Activated CD8-positive, alpha-beta memory T cell treated with anti-CD3 and anti-CD28 coated beads, Interleukin-2, amount 10 ng/mL, durations not matched to agents 7 days and 5 days (primary cell): ENCODE results near the gene CFAP77. TPM values are rescaled to one million over a fixed set of nuclear protein-coding genes. Genes with fewer than 3 reads are reported as not detected.

Source experiments
- ATAC-seq: fragments of 150-1000 bp; cut with Tn5 transposase; one replicate; pipeline ENCODE4 v1.10.0; 2021; ENCODE audit warnings: moderate library complexity
- CTCF ChIA-PET: fragments of 350-600 bp; sonication (Branson Sonifier 250); formaldehyde crosslinking; loops from one replicate; lab custom pipeline; 2021; ENCODE audit warnings: antibody characterized with exemption; lab: Charles Lee
- DNase-seq: peaks from one replicate; pipeline ENCODE4 v3.0.0-alpha.2; 2020
- H3K27ac Mint-ChIP-seq: one replicate; pipeline ENCODE4 v1.8.0; 2021; ENCODE audit warnings: mild to moderate bottlenecking, mixed read lengths
- H3K27me3 Mint-ChIP-seq: one replicate; pipeline ENCODE4 v1.8.0; 2021; ENCODE audit warnings: mixed read lengths
- H3K36me3 Mint-ChIP-seq: one replicate; pipeline ENCODE4 v1.8.0; 2021; ENCODE audit warnings: mild to moderate bottlenecking, mixed read lengths
- H3K4me1 Mint-ChIP-seq: one replicate; pipeline ENCODE4 v1.8.0; 2021; ENCODE audit warnings: mixed read lengths
- H3K4me3 Mint-ChIP-seq: one replicate; pipeline ENCODE4 v1.8.0; 2021; ENCODE audit warnings: mild to moderate bottlenecking, moderate library complexity, mixed read lengths
- H3K9me3 Mint-ChIP-seq: one replicate; pipeline ENCODE4 v1.8.0; 2022; ENCODE audit warnings: low read depth, mixed read lengths
- total RNA-seq, 2 experiments: library from RNA; stranded (reverse); gene quantifications; one replicate each; pipeline ENCODE4 v1.2.3, GENCODE V29; 2021

Gene CFAP77
- total RNA-seq, 2 experiments from 2014 or later, result not detected

- DNase-seq, result peak; percentile 78
- no peak overlapping the region for H3K27ac Mint-ChIP-seq
- H3K4me3 Mint-ChIP-seq, result no peak overlapping the region
- no peaks in the 10 kb centered on the region for H3K9me3 Mint-ChIP-seq
- no peaks in the 10 kb centered on the region for H3K36me3 Mint-ChIP-seq
- H3K27me3 Mint-ChIP-seq, result peaks cover 31% of the 10 kb centered on the region
- peak; percentile 75 for ATAC-seq
- CTCF ChIA-PET, result interaction anchor here (0.6 to 3.7 kb wide), 15 partner anchors 12 to 291 kb away, joined by 3 to 18 read pairs (median 4); no protein-coding TSS in a partner anchor
- H3K4me1 Mint-ChIP-seq, result peaks cover 13% of the 10 kb centered on the region
Observed at GRCh38 chr9:132507670-132508469, 97.9 kb downstream of the CFAP77 start.

GRCh38 chr9:132509928-132510874, 100.2 kb downstream of the CFAP77 start:
- no peak for ATAC-seq
- Mint-ChIP-seq H3K36me3 (no peaks in the 10 kb centered on the region), H3K4me3 (no peak overlapping the region), H3K9me3 (no peaks in the 10 kb centered on the region), H3K27ac (no peak overlapping the region), H3K27me3 (peaks cover 17% of the 10 kb centered on the region), H3K4me1 (peaks cover 13% of the 10 kb centered on the region)
- no peak for DNase-seq
- CTCF ChIA-PET, result no interaction called here

- Mint-ChIP-seq H3K27ac (no peak overlapping the region), H3K4me1 (peaks cover 13% of the 10 kb centered on the region), H3K4me3 (no peak overlapping the region), H3K27me3 (peaks cover 8% of the 10 kb centered on the region), H3K36me3 (no peaks in the 10 kb centered on the region), H3K9me3 (no peaks in the 10 kb centered on the region)
- no peak for DNase-seq
- no peak for ATAC-seq
- CTCF ChIA-PET, result no interaction called here
Observed at GRCh38 chr9:132511191-132511999, 101.4 kb downstream of the CFAP77 start.

GRCh38 chr9:132513416-132513815, 103.4 kb downstream of the CFAP77 start:
- Mint-ChIP-seq H3K4me3 (no peak overlapping the region), H3K36me3 (no peaks in the 10 kb centered on the region), H3K27me3 (peaks cover 14% of the 10 kb centered on the region), H3K9me3 (no peaks in the 10 kb centered on the region), H3K27ac (no peak overlapping the region), H3K4me1 (no peaks in the 10 kb centered on the region)
- ATAC-seq, result no peak
- DNase-seq, result no peak
- CTCF ChIA-PET, result no interaction called here

- no peak overlapping the region for H3K4me3 Mint-ChIP-seq
- no peaks in the 10 kb centered on the region for H3K36me3 Mint-ChIP-seq
- DNase-seq (no peak), ATAC-seq (no peak)
- no peak overlapping the region for H3K27ac Mint-ChIP-seq
- peaks cover 14% of the 10 kb centered on the region for H3K27me3 Mint-ChIP-seq
- CTCF ChIA-PET, result no interaction called here
- no peaks in the 10 kb centered on the region for H3K4me1 Mint-ChIP-seq
- H3K9me3 Mint-ChIP-seq, result no peaks in the 10 kb centered on the region
Observed at GRCh38 chr9:132514011-132514744, 104.2 kb downstream of the CFAP77 start.

- no peak overlapping the region for H3K27ac Mint-ChIP-seq
- H3K9me3 Mint-ChIP-seq, result no peaks in the 10 kb centered on the region
- H3K4me1 Mint-ChIP-seq, result no peaks in the 10 kb centered on the region
- H3K27me3 Mint-ChIP-seq, result peaks cover 14% of the 10 kb centered on the region
- no peak overlapping the region for H3K4me3 Mint-ChIP-seq
- CTCF ChIA-PET, result interaction anchor here (1.0 kb wide), 1 partner anchor 104 kb away, joined by 4 read pairs; the partner anchor contains the start of gene CFAP77
- DNase-seq (no peak), ATAC-seq (no peak)
- no peaks in the 10 kb centered on the region for H3K36me3 Mint-ChIP-seq
Observed at GRCh38 chr9:132514821-132515220, 104.8 kb downstream of the CFAP77 start.

- Mint-ChIP-seq H3K27me3 (peaks cover 17% of the 10 kb centered on the region), H3K9me3 (no peaks in the 10 kb centered on the region), H3K36me3 (no peaks in the 10 kb centered on the region), H3K4me1 (no peaks in the 10 kb centered on the region), H3K4me3 (no peak overlapping the region), H3K27ac (no peak overlapping the region)
- ATAC-seq (no peak), DNase-seq (no peak)
- CTCF ChIA-PET, result no interaction called here
Observed at GRCh38 chr9:132516301-132516700, 106.3 kb downstream of the CFAP77 start.

- Mint-ChIP-seq H3K36me3 (no peaks in the 10 kb centered on the region), H3K27me3 (peaks cover 18% of the 10 kb centered on the region), H3K4me3 (no peak overlapping the region), H3K9me3 (no peaks in the 10 kb centered on the region), H3K4me1 (no peaks in the 10 kb centered on the region), H3K27ac (no peak overlapping the region)
- DNase-seq (no peak), ATAC-seq (no peak)
- CTCF ChIA-PET, result no interaction called here
Observed at GRCh38 chr9:132516911-132517310, 106.9 kb downstream of the CFAP77 start.

- Mint-ChIP-seq H3K36me3 (no peaks in the 10 kb centered on the region), H3K9me3 (no peaks in the 10 kb centered on the region), H3K27ac (no peak overlapping the region), H3K4me1 (no peaks in the 10 kb centered on the region), H3K4me3 (no peak overlapping the region), H3K27me3 (peaks cover 15% of the 10 kb centered on the region)
- no peak for ATAC-seq
- DNase-seq, result no peak
- CTCF ChIA-PET, result no interaction called here
Observed at GRCh38 chr9:132517815-132518550, 108.0 kb downstream of the CFAP77 start.

- Mint-ChIP-seq H3K4me3 (no peak overlapping the region), H3K27me3 (peaks cover 15% of the 10 kb centered on the region), H3K4me1 (no peaks in the 10 kb centered on the region), H3K9me3 (no peaks in the 10 kb centered on the region), H3K36me3 (no peaks in the 10 kb centered on the region), H3K27ac (no peak overlapping the region)
- no peak for DNase-seq
- no peak for ATAC-seq
- CTCF ChIA-PET, result no interaction called here
Observed at GRCh38 chr9:132518626-132519025, 108.6 kb downstream of the CFAP77 start.

- H3K27me3 Mint-ChIP-seq, result peaks cover 16% of the 10 kb centered on the region
- no peak overlapping the region for H3K4me3 Mint-ChIP-seq
- H3K36me3 Mint-ChIP-seq, result no peaks in the 10 kb centered on the region
- DNase-seq, result no peak
- H3K27ac Mint-ChIP-seq, result no peak overlapping the region
- CTCF ChIA-PET, result no interaction called here
- H3K4me1 Mint-ChIP-seq, result no peaks in the 10 kb centered on the region
- no peaks in the 10 kb centered on the region for H3K9me3 Mint-ChIP-seq
- no peak for ATAC-seq
Observed at GRCh38 chr9:132519033-132519432, 109.0 kb downstream of the CFAP77 start.

GRCh38 chr9:132520612-132521011, 110.6 kb downstream of the CFAP77 start:
- CTCF ChIA-PET, result no interaction called here
- Mint-ChIP-seq H3K27ac (no peak overlapping the region), H3K4me3 (no peak overlapping the region), H3K4me1 (peaks cover 2% of the 10 kb centered on the region), H3K27me3 (peaks cover 20% of the 10 kb centered on the region), H3K36me3 (no peaks in the 10 kb centered on the region), H3K9me3 (no peaks in the 10 kb centered on the region)
- no peak for DNase-seq
- no peak for ATAC-seq
